Myocyte (in vitro differentiated cells): ENCODE measurements around the gene DPP8. TPM values are rescaled to one million over a fixed set of nuclear protein-coding genes. Genes with fewer than 3 reads are reported as not detected.
A peak's percentile ranks its signal among the peaks of the same experiment; 100 is the strongest.

Experiments used
- DNase-seq: peaks from one replicate; pipeline ENCODE4 v3.0.0-alpha.2; 2012; ENCODE audit warnings: low read depth
- total RNA-seq: library from RNA; depleted of rRNA; stranded (reverse); fragments of >200 nt; gene quantifications from 2 replicates; pipeline ENCODE4 v1.2.3, GENCODE V29; 2014

Gene DPP8
- total RNA-seq, 1 donor from 2014 or later, result 50.9 TPM

- no peak for DNase-seq
Observed at GRCh38 chr15:65426216-65426853, 91.2 kb downstream of the DPP8 start.

- no peak for DNase-seq
Observed at GRCh38 chr15:65424683-65425082, 92.8 kb downstream of the DPP8 start.

- DNase-seq, result peak; percentile 85
Observed at GRCh38 chr15:65423976-65424679, 93.4 kb downstream of the DPP8 start.

GRCh38 chr15:65423150-65423975 is 94.1 kb downstream of the DPP8 start:
- no peak for DNase-seq

GRCh38 chr15:65421360-65422215 is 95.9 kb downstream of the DPP8 start:
- DNase-seq, result peak; percentile 96

- DNase-seq, result no peak
Observed at GRCh38 chr15:65420975-65421359, 96.5 kb downstream of the DPP8 start.

GRCh38 chr15:65418596-65418995 is 98.9 kb downstream of the DPP8 start:
- no peak for DNase-seq

- DNase-seq, result peak; percentile 94
Observed at GRCh38 chr15:65416845-65417416, 100.6 kb downstream of the DPP8 start.

- DNase-seq, result peak; percentile 97
Observed at GRCh38 chr15:65414841-65415621, 102.5 kb downstream of the DPP8 start.

- DNase-seq, result no peak
Observed at GRCh38 chr15:65413760-65414144, 103.7 kb downstream of the DPP8 start.

- no peak for DNase-seq
Observed at GRCh38 chr15:65413051-65413759, 104.3 kb downstream of the DPP8 start.

- DNase-seq, result no peak
Observed at GRCh38 chr15:65412556-65412955, 104.9 kb downstream of the DPP8 start.

GRCh38 chr15:65411465-65412071 is 105.9 kb downstream of the DPP8 start:
- no peak for DNase-seq

- DNase-seq, result no peak
Observed at GRCh38 chr15:65410972-65411371, 106.5 kb downstream of the DPP8 start.

GRCh38 chr15:65410036-65410435 is 107.5 kb downstream of the DPP8 start:
- DNase-seq, result no peak

- DNase-seq, result peak; percentile 94
Observed at GRCh38 chr15:65409036-65409631, 108.4 kb downstream of the DPP8 start.

- no peak for DNase-seq
Observed at GRCh38 chr15:65408324-65409035, 109.0 kb downstream of the DPP8 start.
